Amniotic stem cell (primary cell): Measurements from ENCODE around the gene RSPH9.

ENCODE experiments used
- DNase-seq: peaks from one replicate; lab custom pipeline; 2025; lab: John Stamatoyannopoulos, UW

RSPH9 gene

DNA sequence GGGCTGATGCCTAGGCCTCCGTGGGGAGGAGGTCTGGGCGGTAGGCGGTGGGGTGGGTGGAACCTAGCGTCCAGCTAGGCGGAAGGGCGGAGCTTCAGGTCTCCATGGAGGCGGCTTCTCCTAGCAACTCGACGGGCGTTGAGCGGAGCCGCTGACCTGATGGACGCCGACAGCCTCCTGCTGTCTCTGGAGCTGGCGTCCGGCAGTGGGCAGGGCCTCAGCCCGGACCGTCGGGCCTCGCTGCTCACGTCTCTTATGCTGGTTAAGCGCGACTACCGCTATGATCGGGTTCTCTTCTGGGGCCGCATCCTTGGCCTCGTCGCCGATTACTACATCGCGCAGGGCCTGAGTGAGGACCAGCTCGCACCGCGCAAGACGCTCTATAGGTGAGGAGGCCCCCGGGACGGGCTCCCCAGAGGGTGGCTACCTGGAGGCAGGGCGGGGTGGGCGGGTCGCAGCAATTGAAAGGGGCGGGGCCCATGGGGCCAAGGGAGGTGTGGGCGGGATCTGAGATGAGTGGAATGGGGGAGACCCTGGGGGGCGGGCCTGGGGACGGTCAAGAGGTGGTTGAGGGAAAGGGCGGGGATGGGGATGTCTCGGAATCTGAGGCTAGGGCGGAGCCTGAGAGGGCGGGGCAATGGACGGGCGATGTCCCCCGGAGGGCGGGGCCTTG is at the start of gene RSPH9:
TSS of gene RSPH9 (plus strand) at position 97 of the 673 bp plus-strand sequence. CDS start at position 160, 63 bp downstream.
- no peak for DNase-seq

GRCh38 chr6:43600595-43600994 is 44.2 kb upstream of the RSPH9 start:
- DNase-seq = no peak

GRCh38 chr6:43604174-43604573 is 40.7 kb upstream of the RSPH9 start:
- DNase-seq = peak; percentile 42

DNA sequence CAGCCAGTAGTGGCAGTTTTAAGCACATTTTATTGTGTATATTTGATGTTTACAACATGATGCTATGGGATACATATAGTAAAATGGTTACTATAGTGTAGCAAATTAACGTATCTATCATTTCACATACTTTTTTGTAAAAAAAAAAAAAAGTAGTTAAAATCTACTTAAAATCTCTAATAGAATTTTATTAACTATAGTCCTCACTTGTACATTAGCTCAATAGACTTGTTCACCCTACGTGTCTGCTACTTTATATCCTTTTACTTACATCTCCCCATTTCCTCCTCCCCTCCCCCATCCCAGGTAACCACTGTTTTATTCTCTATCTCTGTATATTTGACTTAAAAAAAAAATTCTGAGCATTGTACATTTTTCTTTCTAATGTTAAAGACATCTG is 38.8 kb upstream of the RSPH9 start:
- DNase-seq = no peak

GRCh38 chr6:43608310-43608763 is 36.5 kb upstream of the RSPH9 start:
- DNase-seq = peak; percentile 73

DNA sequence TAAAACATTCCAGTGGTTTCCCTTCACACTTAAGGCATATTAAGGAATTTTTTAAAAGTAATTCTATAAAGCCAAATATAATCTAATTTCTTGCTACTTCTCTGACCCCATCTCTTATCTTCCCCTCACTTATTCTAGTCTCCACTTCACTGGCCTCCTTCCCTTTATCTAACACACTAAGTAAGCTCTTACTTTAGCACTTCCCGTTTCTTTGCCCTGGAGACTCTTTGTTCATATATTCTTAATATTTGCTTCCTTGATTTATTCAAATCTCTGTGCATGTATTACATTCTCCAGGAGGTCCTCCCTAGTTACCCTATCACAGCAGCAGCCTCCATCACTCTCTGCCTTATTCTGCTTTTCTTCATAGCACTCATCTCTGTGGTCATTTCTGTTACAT is 36.0 kb upstream of the RSPH9 start:
- no peak for DNase-seq

DNA sequence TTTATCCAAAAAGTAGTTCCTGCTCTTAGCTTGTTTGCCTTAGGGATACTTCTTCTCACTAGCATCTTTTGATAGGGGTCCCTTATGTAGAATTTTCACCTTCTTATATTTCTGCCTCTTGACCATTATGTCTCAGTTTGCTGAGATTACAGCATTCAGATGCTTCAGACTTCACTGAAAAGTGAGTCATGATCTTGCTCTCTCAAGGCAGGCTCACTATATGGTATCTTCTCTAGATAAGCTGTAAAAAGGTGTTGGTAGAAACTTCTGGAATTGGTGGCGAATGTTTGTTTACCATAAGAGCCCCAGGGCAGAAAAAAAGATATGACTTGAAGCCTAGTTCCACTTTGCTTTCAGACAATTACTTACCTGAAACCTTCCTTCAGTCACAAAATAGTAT is 35.4 kb upstream of the RSPH9 start:
- no peak for DNase-seq

- DNase-seq = no peak
Observed at GRCh38 chr6:43610431-43610830, 34.4 kb upstream of the RSPH9 start.

GRCh38 chr6:43613721-43614395 is 31.0 kb upstream of the RSPH9 start:
- no peak for DNase-seq

DNA sequence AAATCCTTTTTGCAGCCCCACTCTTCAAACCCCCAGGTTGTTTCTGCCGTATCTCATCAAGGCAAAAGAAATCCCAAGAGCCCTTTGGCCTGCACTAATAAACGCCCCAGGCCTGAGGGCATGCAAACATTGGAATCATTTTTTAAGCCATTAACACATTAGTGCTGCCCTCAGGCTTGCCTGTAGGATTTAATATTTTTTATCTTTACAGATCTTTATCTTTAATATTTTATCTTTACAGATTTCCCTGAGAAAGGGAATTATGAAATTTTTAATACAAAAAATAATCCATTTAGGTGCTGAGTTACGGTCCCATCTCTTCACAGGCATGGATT is 30.5 kb upstream of the RSPH9 start:
- no peak for DNase-seq

GRCh38 chr6:43616725-43617472 is 27.9 kb upstream of the RSPH9 start:
- no peak for DNase-seq

DNA sequence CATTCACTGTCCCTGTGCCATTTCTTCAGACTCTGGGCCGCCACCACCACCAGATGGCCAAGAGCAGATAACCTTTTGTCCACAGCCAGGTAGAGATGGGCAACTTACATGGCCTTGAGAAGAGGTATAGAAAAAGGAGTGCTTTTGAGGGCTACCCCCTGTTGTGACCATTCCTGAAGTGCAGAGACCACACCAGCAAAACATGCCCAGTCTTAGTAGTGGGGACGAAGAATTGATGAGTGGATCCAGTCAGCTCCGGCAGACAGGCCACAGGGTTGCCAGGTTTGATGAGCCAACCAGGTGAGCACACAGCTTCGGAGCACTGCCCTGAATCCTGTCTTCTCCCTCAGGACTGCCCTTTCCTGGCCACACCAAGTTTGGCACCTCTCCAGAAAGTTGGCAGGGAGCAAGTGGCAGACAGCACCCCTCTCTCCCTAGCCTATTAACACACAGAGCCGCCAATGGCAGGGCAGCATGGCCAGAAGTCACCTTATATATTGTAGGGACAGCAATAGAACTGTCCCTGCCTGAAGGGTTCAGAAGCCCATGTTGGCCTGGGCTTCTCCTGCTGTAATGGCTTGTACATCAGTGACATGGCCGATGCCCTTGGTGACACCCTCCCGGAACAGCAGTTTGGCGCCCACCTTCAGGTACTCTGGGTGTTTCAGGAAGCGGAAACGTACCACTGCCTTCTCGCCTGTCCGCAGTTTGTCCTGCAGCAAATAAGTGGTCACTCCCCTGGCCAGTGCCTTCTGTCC is 23.6 kb upstream of the RSPH9 start:
- DNase-seq = no peak

GRCh38 chr6:43621836-43622180 is 23.0 kb upstream of the RSPH9 start:
- no peak for DNase-seq

DNA sequence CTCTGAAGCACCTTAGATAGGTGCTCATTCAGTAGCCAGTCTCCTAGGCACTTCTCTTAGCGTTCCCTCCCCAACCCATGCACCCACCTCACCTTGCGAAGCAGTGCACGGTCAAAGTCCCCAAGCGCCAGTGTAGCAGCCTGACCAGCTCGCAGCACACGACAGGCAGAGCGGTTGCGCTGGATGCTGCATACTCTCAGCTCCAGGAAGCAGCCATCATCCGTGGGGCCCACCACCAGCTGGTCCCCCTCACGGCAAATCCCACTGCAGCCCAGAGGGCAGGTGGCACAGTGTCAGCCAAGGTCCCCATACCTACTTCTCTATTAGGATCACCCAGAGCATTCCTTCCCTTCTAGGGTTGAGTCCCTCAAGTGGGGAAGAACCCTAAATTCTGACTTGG is 22.3 kb upstream of the RSPH9 start:
- no peak for DNase-seq

- DNase-seq = no peak
Observed at GRCh38 chr6:43623880-43624785, 20.7 kb upstream of the RSPH9 start.

DNA sequence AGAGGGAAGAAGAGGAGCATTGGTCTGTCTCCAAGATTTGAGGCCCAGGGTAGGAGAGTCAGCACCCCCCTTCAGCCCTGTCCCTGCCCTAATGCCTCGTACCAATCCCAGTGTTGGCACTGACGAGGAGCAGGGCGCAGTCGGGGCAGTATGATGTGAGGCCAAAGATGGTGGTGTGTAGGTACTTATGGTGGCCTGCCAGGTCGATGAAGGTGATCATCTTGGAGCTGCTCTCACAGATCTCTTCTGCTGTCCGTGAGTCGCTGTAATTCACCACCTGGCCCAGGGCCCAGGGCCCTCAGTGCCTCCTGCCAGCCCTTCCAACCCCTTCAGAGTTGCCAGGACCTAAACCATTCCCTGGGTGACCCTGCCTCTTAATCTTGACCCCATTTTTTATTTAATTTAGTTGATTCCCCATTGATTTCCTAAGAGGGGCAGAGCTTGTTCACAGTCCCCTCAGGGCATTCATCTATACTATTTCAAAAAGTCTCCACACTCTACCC is 20.0 kb upstream of the RSPH9 start:
- DNase-seq = no peak

GRCh38 chr6:43625393-43625992 is 19.3 kb upstream of the RSPH9 start:
- no peak for DNase-seq

DNA sequence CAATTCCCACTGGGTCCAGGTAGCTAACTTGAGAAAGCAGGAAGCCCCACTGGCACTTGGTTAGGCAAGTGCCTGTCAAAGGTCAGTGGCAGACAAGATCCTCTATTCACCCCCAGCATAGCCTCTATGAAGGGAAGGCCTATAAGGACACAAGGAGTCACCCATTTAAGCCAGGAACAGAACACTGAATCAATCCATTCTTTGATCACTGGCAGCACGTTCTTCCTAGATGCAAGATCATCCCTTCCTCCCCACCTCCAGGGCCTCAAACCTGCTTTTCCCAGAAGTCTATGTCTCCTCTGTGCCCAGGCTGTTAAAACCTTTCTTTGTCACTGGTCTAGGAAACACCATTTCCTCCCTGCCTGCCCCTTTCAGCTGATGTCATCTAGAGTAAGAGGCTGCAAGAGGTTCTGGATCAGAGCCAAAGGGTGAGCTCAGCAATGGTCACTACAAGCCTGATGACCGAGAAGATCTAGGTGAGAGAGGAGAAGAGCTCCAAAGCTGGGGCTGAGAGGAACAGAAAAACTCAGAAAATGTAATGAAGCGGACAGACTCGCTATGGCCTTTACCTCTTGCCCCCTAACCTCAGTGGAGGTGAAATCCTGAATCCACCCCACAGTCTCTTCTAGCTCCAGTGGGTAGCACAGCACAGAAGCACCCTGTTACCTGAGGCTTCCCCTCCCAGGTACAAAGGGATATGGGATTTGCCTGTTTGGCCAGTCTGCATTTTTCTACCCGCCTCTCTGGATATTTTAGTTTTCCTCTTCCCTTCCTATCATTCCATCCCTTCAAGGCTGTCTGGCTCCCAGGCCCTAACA is 17.6 kb upstream of the RSPH9 start:
- DNase-seq = peak; percentile 96

GRCh38 chr6:43628393-43629103 is 16.3 kb upstream of the RSPH9 start:
- no peak for DNase-seq
